Ishikawa (cell line): ENCODE results near the gene NSL1.
A peak's percentile ranks its signal among the peaks of the same experiment; 100 is the strongest.

ENCODE experiments used
- CEBPB ChIP-seq: IDR thresholded peaks from 2 replicates; pipeline ENCODE4 v1.6.1; 2012
- CREB1 ChIP-seq: IDR thresholded peaks from 2 replicates; pipeline ENCODE4 v1.6.1; 2012; ENCODE audit warnings: low read depth
- EGR1 ChIP-seq: IDR thresholded peaks from 2 replicates; pipeline ENCODE4 v1.6.1; 2012
- EP300 ChIP-seq: IDR thresholded peaks from 2 replicates; pipeline ENCODE4 v1.6.1; 2012; ENCODE audit warnings: borderline replicate concordance
- RAD21 ChIP-seq: IDR thresholded peaks from 2 replicates; pipeline ENCODE4 v1.6.1; 2012; ENCODE audit warnings: low read depth
- TAF1 ChIP-seq: IDR thresholded peaks from 2 replicates; pipeline ENCODE4 v1.6.1; 2012; ENCODE audit warnings: low read depth, mild to moderate bottlenecking
- TEAD4 ChIP-seq: IDR thresholded peaks from 2 replicates; pipeline ENCODE4 v1.6.1; 2012
- ZBTB7A ChIP-seq: IDR thresholded peaks from 2 replicates; pipeline ENCODE4 v1.6.1; 2012; ENCODE audit warnings: low read depth
- TF ChIP-seq, protein P1 (sequence below): IDR thresholded peaks from 2 replicates; pipeline ENCODE4 v1.6.1; 2012; ENCODE audit warnings: low read depth, mild to moderate bottlenecking

DNA sequence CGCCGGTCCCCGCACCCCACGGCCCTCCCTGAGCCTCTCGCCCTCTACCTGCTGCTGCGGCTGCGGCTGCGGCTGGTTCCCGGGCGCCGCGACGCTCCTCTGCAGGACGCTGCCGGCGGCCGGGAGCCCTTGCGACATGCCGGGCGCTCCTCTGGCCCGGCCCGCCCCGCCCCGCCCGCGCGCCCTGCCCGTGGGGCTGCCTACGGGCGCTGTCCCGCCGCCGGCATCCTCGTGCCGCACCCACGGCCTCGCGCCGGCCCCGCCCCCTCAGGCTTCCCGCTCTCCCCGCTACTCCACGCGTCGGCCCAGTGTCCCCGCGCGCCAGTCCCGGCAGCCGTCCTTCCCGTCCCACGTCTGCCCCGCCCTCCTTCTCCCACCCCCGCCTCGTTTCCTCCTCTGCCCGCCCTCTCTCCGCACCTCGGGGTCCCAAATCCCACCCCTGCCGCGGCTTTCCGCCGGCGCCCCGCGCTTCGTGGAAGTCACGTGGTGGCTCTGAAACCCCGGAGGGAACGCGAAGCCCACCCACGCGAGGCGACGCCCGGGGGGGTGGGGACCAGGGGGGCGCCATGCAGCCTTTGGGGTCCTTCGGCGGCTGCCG lies 91.9 kb downstream of the NSL1 start, which contains the start of gene BATF3:
- TF ChIP-seq, protein P1, sequence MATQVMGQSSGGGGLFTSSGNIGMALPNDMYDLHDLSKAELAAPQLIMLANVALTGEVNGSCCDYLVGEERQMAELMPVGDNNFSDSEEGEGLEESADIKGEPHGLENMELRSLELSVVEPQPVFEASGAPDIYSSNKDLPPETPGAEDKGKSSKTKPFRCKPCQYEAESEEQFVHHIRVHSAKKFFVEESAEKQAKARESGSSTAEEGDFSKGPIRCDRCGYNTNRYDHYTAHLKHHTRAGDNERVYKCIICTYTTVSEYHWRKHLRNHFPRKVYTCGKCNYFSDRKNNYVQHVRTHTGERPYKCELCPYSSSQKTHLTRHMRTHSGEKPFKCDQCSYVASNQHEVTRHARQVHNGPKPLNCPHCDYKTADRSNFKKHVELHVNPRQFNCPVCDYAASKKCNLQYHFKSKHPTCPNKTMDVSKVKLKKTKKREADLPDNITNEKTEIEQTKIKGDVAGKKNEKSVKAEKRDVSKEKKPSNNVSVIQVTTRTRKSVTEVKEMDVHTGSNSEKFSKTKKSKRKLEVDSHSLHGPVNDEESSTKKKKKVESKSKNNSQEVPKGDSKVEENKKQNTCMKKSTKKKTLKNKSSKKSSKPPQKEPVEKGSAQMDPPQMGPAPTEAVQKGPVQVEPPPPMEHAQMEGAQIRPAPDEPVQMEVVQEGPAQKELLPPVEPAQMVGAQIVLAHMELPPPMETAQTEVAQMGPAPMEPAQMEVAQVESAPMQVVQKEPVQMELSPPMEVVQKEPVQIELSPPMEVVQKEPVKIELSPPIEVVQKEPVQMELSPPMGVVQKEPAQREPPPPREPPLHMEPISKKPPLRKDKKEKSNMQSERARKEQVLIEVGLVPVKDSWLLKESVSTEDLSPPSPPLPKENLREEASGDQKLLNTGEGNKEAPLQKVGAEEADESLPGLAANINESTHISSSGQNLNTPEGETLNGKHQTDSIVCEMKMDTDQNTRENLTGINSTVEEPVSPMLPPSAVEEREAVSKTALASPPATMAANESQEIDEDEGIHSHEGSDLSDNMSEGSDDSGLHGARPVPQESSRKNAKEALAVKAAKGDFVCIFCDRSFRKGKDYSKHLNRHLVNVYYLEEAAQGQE = no peak
- TF ChIP-seq EGR1 = no peak; the same call in 1 of the 2 replicates
- TF ChIP-seq CEBPB = no peak
- TF ChIP-seq EP300 = no peak
- no peak for TF ChIP-seq RAD21
- TF ChIP-seq TAF1 = no peak
- TF ChIP-seq CREB1 = no peak
- no peak for TF ChIP-seq TEAD4
- peak; percentile 88 for TF ChIP-seq ZBTB7A
